GM18867 (cell line): ENCODE results near the gene NDUFS7.

Experiments
- ATAC-seq: cut with Tn5 transposase; IDR thresholded peaks from one replicate; pipeline ENCODE4 v1.9.1; 2021; ENCODE audit warnings: mild to moderate bottlenecking, moderate library complexity; ENCODE audit not compliant: unreplicated experiment

Gene NDUFS7

DNA sequence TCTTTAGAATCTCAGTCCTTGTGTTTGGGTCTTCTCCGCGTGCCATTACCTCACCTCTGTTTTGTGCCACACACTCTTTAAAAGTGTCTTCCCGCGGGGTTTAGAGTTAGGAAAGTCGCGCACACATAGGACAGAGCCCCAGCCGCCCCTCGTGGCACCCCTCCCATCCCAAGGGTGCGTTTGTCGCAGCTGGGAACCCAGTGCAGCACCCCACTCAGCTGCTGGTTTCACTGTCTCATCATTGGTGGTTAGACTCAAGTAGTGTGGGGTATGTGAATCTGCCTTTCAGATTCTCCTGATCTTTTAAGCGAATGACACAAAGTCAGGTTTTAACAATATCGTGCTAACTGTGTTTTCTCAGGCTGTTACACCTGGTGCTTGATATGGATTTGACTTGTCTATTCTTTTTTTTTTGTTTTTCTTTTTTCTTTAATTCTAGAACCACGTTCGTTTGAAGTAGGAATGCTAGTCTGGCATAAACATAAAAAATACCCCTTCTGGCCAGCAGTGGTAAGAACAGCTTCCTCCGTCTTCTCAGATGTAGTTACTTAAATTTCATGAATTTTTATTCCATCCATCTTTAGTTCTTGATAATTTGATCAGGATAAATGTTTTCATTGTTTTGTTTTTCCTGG lies 19.5 kb upstream of the NDUFS7 start:
- no peak for ATAC-seq

DNA sequence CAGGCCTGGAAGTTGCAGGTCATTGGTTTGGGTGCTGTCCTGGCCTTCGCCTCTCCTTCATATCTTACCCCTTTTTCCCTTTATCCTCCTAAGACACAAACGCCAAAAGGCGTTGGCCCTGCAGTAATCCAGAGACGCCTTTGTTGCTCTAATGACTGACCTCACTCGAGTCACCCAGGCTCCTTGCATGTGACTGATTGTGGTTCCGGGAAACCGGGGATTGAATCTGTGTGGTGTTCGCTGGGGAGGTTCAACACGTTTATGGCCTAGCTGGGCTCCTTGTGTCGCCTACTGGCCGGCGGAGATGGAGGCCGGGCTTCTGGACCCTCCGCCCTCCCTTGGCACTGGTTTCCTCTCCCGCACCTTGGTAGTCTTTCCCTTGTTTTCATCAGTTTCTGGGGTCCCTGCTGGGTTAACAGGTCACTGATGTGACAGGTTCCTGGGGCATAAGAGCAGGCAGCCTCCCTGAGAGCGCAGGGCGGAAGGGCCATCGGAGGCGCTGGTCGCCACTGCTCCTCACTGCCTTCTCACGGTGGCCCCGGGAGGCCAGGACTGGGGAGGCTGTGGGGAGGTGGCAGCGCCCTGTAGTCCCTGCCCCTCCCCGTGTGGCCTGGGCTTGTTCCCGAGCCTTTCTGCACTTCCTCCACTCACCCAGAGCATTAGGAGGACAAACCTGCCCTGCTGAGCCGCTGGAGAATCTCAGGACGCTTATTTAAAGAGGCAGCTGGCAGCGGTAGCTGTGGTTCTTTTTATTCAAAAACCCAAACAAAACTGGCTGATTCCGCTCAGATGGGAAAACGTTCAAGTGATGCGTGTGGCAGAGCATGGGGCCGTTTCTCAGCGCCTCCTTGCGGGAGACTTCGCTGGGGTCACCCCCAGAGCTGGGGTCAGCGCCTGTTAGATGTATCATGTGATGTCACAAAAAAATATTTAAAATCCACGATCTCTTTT lies 18.1 kb upstream of the NDUFS7 start:
- no peak for ATAC-seq

GRCh38 chr19:1366296-1366695 lies 17.4 kb upstream of the NDUFS7 start:
- no peak for ATAC-seq

DNA sequence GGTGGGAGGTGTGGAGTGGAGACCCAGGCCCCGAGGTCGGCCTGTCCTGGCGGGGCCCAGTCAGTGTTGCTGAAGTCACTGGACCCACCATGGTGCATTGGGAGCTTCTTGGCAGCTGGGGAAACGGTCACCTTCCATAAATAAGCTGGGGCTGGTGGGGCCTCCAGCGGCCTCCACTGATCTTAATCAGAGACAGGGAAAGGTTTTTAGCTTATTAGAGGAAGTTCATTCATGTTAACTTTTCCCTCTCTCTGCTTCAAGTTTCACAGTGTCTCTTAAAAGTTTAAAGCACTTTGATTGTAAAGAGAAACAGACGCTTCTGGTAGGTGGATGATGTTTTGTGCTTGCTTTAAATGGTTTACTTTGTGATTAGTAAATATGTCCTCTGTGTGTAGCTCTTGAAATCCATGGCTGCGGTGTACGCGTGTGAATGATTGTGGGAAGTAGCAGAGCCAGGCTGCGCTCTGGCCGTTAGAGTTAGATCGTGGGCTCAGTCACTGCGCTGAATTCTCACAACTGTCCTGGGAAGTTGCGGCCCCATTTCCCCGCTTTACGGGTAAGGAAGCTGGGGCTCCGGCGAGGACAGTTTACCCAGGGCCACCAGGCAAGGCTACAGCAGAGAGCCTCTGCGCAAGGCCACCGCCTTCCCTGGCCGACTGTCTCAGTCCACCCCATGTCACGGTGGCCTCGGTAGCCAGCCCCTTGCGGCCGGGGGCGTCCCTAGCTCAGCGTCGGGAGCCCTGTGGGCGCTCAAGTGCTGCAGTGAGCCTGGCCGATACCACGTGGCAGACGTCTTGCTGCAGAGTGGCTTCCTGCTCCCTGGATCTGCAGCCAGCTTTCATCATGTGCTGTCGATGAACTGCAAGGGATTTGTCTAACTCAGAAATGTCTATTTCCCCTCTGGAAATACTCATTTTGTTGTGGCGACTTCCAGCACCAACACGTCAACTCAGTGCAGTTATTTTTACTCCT lies 16.5 kb upstream of the NDUFS7 start:
- no peak for ATAC-seq

DNA sequence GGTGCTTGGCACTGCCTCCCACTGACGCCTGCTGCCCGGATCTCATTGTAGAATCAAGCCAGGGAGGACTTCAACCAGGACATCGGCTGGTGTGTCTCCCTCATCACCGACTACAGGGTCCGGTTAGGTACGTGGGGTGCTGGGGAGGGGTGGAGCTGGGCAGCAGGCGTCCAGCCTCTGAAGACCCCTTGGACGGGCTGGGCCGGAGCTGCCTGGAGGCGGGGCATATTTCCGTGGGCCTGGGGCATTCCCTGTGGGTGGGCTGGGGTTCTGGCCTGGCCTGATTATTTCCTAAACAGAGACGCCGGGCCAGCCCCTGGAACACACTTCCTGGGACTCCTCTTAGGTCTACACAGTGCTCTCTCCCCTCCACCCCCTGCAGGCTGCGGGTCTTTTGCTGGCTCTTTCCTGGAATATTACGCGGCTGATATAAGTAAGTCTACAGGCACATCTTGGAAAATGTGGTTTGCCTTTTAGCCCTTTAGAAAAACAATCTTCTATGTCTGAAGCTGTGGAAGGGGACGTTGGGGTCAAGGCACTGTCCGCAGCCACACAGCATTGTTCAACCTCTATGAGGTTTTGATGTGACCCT lies 14.4 kb upstream of the NDUFS7 start:
- ATAC-seq: no peak

DNA sequence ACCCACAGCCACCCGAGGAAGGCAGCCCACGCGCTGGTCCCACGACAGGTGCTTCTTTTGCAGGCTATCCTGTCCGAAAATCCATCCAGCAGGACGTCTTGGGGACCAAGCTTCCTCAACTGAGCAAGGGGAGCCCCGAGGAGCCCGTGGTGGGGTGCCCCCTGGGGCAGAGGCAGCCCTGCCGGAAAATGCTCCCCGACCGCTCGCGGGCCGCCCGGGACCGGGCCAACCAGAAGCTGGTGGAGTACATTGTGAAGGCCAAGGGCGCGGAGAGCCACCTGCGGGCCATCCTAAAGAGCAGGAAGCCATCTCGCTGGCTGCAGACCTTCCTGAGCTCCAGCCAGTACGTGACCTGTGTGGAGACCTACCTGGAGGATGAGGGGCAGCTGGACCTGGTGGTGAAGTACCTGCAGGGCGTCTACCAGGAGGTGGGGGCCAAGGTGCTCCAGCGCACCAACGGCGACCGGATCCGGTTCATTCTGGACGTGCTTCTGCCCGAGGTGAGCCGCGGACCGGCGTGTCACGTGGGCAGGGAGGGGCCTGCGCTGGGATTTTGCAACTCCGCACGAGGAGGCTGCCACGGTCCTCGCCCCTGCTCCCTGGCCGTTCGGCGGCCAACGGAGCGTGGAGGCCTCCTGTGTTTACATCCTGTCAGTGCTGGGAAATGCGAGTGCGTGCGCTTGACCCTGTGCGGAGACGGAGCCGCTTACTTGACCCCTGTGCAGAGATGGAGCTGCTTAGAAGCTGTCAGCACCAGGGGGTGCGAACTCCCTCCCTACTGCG lies 12.9 kb upstream of the NDUFS7 start:
- no peak for ATAC-seq

DNA sequence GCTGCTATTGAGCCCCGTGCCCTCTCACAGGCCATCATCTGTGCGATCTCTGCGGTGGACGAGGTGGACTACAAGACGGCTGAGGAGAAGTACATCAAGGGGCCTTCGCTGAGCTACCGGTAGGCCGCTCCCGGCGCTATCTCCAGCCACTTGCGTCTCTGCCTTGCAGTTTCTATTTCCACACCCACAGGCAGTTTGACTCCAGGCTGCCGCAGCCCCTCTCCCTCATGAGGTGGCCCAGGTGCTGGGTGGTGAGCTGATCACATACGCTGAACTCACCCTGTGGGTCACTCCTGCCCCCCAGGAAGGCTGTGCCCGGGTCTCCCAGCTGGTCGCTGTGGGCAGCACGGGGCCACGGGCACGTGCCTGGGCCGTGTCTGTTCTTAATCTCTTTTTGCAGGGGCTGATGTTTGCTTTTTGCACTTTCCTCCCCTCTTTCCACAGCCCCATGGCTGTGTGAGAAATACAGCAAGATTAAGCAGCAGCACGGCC lies 10.6 kb upstream of the NDUFS7 start:
- ATAC-seq: no peak

DNA sequence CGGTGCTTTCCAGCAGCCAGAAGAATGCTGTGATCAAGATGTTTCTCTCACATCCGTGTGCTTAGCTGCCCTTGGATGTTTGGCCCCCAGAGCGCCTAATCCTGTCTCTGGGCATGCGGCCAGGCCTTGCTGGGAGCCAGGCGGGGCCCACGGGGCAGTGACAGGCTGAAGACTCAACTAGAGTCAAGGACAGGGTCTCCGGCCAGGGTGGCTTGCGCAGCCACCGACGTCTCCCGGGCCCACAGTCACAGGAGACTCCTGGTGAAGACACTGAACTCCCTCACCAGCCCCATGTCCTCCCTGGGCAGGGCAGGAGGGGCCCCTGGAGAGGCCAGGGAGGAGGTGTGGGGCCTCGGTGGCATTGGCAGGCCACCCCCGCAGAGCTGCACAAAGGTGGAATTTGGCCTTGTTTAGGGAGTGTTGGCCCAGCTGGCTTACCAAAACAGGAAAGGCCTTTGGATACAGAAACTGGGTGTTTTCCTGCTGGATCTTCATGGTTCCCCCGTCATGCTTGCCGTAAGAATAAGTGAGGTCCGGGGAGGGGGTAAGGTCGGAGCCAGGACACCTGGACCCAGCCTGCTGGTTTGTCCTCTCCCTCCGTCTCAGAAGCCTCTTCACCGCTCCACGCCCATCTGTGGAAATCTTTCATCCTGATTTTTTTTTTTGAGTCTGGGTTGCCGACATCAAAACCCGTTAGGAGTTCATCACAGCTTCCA lies 10.0 kb upstream of the NDUFS7 start:
- no peak for ATAC-seq

DNA sequence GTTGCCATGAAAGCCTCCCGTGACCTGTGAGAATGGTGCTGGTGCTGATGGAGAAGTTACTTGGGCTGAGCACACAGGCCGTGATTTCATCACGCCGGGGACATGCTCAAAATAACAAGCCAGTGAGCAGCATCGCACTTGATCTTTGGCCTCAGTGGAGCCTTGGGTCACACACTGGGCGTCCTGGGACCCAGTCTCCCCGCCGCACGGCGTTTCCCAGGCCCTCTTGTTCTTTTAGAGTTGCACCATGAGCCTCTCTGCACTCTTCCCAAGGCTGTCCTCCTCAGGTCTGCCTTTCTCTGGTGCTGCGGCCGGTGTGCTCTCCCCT lies 9.5 kb upstream of the NDUFS7 start:
- ATAC-seq: no peak

GRCh38 chr19:1376415-1376805 lies 7.3 kb upstream of the NDUFS7 start:
- no peak for ATAC-seq

- no peak for ATAC-seq
These were observed 6.3 kb upstream of the NDUFS7 start for GRCh38 chr19:1377176-1377964.

DNA sequence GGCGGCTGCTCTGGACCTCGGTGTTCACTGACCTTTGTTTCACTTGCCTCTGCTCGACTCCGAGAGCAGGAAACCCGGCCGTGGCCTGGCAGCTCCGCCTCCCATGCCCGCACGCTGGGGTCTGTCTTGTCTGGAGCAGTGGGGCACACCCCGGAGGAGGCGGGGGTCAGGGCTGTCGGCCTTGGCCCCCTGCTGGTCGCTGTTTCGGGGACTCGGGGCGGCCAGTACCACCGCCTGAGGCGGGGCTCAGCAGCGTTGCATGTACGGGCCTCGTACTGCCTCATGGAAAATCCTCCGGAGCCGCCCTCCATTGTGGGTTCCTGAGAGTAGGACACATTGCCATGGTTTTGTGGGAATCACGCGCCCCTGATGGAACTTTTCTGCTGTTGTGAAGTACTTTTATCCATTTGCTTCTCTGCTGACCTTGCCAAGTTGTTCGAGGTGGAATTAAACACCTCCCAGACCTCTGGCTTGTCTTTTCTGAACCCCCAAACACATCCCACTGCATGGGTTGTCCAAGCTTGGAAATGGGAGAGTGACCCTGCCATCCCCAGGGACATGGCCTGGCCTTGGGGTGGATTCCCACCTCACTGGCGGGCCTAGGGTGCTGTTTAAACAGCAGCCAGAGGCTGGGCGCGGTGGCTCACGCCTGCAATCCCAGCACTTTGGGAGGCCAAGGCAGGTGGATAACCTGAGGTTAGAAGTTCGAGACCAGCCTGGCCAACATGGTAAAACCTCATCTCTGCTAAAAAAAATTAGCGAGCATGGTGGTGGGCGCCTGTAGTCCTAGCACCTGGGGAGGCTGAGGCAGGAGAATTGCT lies 5.5 kb upstream of the NDUFS7 start:
- no peak for ATAC-seq

GRCh38 chr19:1379126-1379905 lies 4.4 kb upstream of the NDUFS7 start:
- no peak for ATAC-seq

GRCh38 chr19:1379961-1380489 lies 3.7 kb upstream of the NDUFS7 start:
- no peak for ATAC-seq

GRCh38 chr19:1382250-1382649 lies 1.5 kb upstream of the NDUFS7 start:
- no peak for ATAC-seq

GRCh38 chr19:1383017-1383311 lies 743 bp upstream of the NDUFS7 start:
- no peak for ATAC-seq

DNA sequence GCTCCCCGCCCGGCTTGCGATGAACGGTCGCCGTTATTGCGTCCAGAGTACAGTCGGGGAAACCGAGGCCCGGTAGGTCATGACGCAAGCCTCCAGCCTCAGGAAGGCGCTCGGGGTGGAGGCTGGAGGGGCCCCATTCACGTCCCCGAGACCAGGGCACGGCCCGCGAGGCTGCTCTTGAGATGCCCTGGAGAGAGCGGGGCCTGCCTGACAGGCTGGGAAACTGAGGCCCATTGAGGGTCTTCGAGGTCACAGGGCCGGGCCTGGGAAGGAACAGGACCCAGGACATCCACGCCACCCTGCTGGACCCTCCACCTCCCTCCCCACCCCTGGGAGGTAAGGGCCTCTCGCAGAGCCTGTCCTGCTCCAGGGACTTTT lies 367 bp downstream of the NDUFS7 start:
- ATAC-seq: peak; percentile 9
